SK-N-MC (cell line): ENCODE results near the gene RAVER1.
"Not testable (repeated sequence)": the region's sequence is repeated elsewhere in the genome, so short reads cannot be mapped to it uniquely, and the experiment has no call there.

Experiments
- DNase-seq: peaks from one replicate; pipeline ENCODE4 v3.0.0-alpha.2; 2011; ENCODE audit warnings: low read depth, low spot score
- H3K27ac ChIP-seq: fragments of 200-600 bp; sonication (generic); 2 replicates; pipeline ENCODE4 v1.5.1; 2016; ENCODE audit warnings: mixed run types
- H3K36me3 ChIP-seq: fragments of 200-600 bp; sonication (generic); 2 replicates; pipeline ENCODE4 v1.6.1; 2017; ENCODE audit warnings: antibody characterized with exemption, low read length, mixed read lengths; ENCODE audit not compliant: insufficient read depth
- H3K4me3 ChIP-seq: fragments of 200-600 bp; sonication (generic); 2 replicates; pipeline ENCODE4 v1.5.1; 2016
- H3K9ac ChIP-seq: fragments of 200-600 bp; sonication (generic); 2 replicates; pipeline ENCODE4 v1.8.0; 2017; ENCODE audit warnings: mixed run types, mixed read lengths; ENCODE audit not compliant: insufficient read length
- H3K9me3 ChIP-seq: fragments of 200-600 bp; sonication (generic); 2 replicates; pipeline ENCODE4 v1.6.1; 2017; ENCODE audit warnings: low read depth, mild to moderate bottlenecking, antibody characterized with exemption, low read length, moderate library complexity, mixed read lengths
- EZH2 ChIP-seq: fragments of 200-600 bp; sonication (generic); IDR thresholded peaks from one replicate; pipeline ENCODE4 v1.6.1; 2017; ENCODE audit warnings: antibody characterized with exemption
- FOXP2 ChIP-seq: optimal IDR thresholded peaks from 2 replicates; pipeline ENCODE3; 2011; ENCODE audit warnings: mild to moderate bottlenecking, moderate library complexity; ENCODE audit not compliant: insufficient read depth; ENCODE audit errors: extremely low read length, control extremely low read depth
- POLR2AphosphoS5 ChIP-seq: IDR thresholded peaks from 2 replicates; pipeline ENCODE4 v1.6.1; 2012; ENCODE audit warnings: mild to moderate bottlenecking, low read depth, low read length, borderline replicate concordance

RAVER1 gene

DNA sequence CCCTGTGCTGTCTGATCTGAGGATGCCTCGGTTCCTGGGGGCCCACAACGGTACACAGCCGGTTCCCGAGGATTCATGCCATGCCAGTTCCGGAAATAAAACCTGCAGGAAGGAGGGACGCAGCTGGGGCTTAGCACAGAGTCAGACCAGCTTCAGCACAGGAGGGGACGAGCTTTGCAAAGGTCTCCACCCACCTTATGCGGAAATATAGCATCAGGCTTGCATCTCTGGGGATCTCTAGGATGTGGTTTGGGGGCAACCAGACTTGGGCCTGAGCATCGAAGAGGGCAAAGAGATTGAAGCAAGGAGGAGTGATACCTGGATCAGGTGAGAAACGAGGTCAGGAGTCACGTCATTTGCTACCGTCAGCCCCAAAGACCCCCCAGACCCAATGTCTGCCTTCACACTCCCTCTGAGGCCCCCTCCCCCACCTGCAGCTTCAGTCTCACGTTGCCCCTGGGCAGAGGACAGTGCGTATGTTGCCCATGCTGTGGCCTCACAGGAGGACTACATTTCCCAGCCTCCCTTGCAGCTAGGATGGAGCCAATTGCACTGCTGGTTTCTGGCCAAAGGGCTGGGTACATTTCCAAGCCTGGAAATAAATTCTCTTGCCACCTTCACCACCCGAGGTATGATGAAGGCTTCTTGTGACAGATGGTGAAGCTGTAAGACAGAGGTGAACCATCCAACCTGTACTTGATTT is 34.9 kb upstream of the RAVER1 start:
- Histone ChIP-seq H3K9me3 (no peaks in the 10 kb centered on the region), H3K27ac (no peak overlapping the region), H3K4me3 (no peak overlapping the region), H3K9ac (no peak overlapping the region), H3K36me3 (peaks cover 26% of the 10 kb centered on the region; the same call in 1 of the 2 replicates)
- TF ChIP-seq FOXP2 (no peak), EZH2 (no peak), POLR2AphosphoS5 (no peak)
- DNase-seq = no peak

DNA sequence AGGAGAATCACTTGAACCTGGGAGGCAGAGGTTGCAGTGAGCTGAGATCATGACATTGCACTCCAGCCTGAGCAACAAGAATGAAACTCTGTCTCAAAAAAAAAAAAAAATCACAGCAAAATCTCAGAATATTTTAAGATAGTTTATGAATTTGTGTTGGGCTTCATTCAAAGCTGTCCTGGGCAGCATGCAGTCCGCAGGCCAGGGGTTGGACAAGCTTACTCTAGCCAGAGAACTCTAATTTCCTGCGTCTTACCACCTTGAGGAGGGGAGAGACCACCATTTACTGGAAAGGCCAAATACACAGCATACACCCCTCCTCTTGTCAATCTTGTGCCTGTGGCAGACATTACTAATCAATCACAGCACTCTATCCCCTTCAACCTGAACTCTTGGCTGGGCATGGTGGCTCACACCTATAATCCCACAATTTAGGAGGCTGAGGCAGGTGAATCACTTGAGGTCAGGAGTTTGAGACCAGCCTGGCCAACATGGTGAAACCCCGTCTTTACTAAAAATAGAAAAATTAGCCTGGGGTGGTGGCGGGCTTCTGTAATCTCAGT is 33.7 kb upstream of the RAVER1 start:
- H3K9me3 ChIP-seq, DNase-seq, H3K27ac ChIP-seq, H3K9ac ChIP-seq, H3K4me3 ChIP-seq: not testable (repeated sequence)
- H3K36me3 ChIP-seq = peaks cover 26% of the 10 kb centered on the region; the same call in 1 of the 2 replicates

DNA sequence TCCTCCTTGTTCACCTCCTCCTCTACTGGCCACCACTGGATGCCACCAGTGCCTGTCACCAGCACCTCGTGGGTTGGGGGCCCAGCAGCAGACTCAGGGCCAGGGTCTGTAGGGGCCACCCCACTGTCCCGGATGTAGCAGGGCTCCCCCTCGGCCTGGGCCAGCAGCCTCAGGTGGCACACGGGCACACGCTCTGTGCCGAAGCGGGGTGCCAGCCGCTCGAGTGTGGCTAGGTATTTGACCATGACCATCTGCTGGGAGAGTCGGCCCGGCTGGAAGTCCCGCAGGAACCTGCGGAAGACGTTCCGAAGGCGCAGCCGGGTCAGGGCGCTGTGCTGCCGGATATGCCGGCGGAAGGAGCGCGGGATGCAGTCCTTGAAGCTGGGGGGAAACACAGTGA is 32.2 kb upstream of the RAVER1 start:
- DNase-seq = no peak
- Histone ChIP-seq H3K36me3 (peaks cover 26% of the 10 kb centered on the region; the same call in 1 of the 2 replicates), H3K9ac (no peak overlapping the region), H3K27ac (no peak overlapping the region), H3K4me3 (no peak overlapping the region), H3K9me3 (no peaks in the 10 kb centered on the region)
- no peak for TF ChIP-seq EZH2
- TF ChIP-seq FOXP2 = no peak
- no peak for TF ChIP-seq POLR2AphosphoS5

DNA sequence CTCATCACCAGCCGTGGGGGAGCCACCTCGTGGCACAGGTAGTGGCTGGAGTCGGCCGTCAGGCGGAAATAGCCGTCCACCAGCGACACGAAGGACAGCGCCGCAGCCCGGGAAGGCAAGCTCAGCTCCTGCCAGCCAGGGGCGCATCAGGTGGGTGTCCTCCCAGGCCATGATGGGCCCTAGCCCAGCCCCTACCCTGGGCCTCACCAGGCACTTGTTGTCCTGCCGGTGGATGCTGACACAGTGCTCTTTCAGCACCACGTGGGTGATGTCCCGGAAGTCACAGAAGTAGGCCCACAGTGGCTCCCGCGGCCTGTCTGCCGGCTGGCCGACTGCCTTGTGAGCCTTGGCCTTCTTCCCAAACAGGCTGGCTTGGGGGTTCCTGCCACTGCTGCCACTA is 31.3 kb upstream of the RAVER1 start:
- H3K4me3 ChIP-seq = no peak overlapping the region
- H3K36me3 ChIP-seq = peaks cover 26% of the 10 kb centered on the region; the same call in 1 of the 2 replicates
- no peak overlapping the region for H3K9ac ChIP-seq

DNA sequence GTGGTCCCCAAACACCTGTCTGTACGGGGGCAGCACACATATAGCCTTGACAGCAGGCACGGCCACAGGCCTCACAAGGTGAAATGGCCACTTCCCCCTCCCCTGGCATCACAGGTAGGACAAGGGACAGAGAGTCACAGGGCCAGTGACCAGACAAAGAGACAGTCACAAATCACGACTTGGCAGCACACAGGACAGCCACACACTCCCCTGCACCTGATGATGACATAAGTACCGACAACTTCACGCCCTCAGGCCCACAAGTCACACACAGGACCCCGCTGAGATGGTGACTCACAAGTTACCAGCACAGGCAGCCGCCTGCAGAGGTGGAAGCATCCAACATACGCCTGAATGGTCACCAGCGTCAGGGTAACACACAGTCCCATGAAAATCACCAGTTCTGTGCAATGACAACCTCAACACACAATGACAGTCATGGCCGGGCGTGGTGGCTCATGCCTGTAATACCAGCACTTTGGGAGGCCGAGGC is 30.5 kb upstream of the RAVER1 start:
- peaks cover 26% of the 10 kb centered on the region; the same call in 1 of the 2 replicates for H3K36me3 ChIP-seq
- no peak overlapping the region for H3K9ac ChIP-seq
- DNase-seq = no peak
- no peak overlapping the region for H3K4me3 ChIP-seq
- H3K9me3 ChIP-seq = no peaks in the 10 kb centered on the region
- TF ChIP-seq POLR2AphosphoS5 (no peak), EZH2 (no peak), FOXP2 (no peak)
- H3K27ac ChIP-seq = no peak overlapping the region

More for the DNA sequence above, 31.3 kb upstream of the RAVER1 start:
- H3K9me3 ChIP-seq = no peaks in the 10 kb centered on the region
- no peak for DNase-seq
- H3K27ac ChIP-seq = no peak overlapping the region
- TF ChIP-seq FOXP2 (no peak), EZH2 (no peak), POLR2AphosphoS5 (no peak)

DNA sequence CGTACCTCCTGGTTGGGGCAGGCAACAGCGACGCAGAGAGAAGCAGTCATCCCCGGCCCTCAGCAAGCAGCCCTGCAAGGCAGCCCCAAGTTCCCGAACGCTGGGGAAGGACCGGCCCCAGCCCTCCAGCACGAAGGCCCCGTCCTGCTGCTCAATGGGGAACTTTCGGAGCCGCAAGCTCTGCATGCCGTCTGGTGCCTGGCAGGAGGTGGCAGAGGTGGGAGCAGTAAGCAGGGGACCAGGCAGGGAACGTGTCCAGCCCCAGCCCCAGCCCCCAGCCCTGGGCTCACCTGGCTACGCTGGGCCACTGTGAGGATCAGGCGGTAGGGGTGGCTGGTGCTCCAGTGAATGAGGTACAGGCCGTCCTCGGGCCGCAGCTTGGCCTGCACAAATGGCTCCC is 28.9 kb upstream of the RAVER1 start:
- H3K4me3 ChIP-seq = no peak overlapping the region
- no peaks in the 10 kb centered on the region for H3K9me3 ChIP-seq
- TF ChIP-seq POLR2AphosphoS5 (no peak), EZH2 (no peak), FOXP2 (no peak)
- no peak overlapping the region for H3K9ac ChIP-seq
- DNase-seq = no peak
- H3K36me3 ChIP-seq = peaks cover 23% of the 10 kb centered on the region; the same call in 1 of the 2 replicates
- H3K27ac ChIP-seq = no peak overlapping the region

DNA sequence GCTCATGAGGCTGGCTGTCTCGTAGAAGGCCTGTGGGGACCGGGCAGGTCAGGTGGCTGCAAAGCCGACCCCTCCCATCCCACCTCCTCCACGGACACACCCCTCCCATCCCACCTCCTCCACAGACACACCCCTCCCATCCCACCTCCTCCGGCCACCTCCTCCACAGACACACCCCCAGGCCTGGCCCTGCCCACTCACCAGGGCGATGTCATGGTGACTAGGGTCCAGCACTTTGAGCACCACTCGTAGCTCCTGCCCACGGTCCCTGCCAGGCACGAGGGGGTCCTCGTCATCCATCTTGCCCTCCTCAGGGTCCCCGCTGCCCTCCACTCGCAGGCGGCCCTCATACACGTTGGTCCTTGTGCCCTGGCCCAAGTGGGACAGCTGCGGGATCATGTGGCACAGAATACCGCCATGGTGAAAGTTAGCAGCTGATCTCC is 28.3 kb upstream of the RAVER1 start:
- Histone ChIP-seq H3K4me3 (no peak overlapping the region), H3K9me3 (no peaks in the 10 kb centered on the region), H3K27ac (no peak overlapping the region), H3K36me3 (peaks cover 20% of the 10 kb centered on the region; the same call in 1 of the 2 replicates), H3K9ac (no peak overlapping the region)
- DNase-seq = no peak
- no peak for TF ChIP-seq EZH2
- no peak for TF ChIP-seq POLR2AphosphoS5
- TF ChIP-seq FOXP2 = no peak

DNA sequence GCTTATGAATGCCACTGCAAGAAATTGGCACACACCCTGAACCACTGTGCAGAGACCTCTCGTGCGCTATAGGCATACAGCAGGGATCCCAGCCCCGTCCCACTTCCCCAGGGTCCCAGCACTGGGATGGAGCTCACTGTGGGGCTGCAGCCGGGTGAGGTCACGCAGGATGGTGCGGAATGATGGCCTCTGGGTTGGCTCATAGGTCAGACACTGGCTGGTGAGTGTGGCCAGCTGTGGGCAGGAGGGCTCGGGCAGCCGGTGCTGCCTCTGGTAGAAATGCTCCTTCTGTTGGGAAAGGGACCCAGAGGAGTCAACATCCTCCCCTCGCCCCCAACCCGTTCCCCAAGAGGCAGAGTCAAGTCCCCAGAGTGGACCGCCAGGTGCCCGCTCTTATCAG is 23.1 kb upstream of the RAVER1 start:
- H3K36me3 ChIP-seq = peaks cover 19% of the 10 kb centered on the region; the same call in 1 of the 2 replicates
- H3K27ac ChIP-seq = no peak overlapping the region
- no peaks in the 10 kb centered on the region for H3K9me3 ChIP-seq
- DNase-seq = no peak
- H3K4me3 ChIP-seq = no peak overlapping the region
- H3K9ac ChIP-seq = no peak overlapping the region
- no peak for TF ChIP-seq POLR2AphosphoS5
- no peak for TF ChIP-seq EZH2
- TF ChIP-seq FOXP2 = no peak
